ENCODE data around the gene MGAT4C. TPM values are rescaled to one million over a fixed set of nuclear protein-coding genes. Genes with fewer than 3 reads are reported as not detected.

MGAT4C gene
- total RNA-seq, 2 donors from 2014 or later = not detected

DNA sequence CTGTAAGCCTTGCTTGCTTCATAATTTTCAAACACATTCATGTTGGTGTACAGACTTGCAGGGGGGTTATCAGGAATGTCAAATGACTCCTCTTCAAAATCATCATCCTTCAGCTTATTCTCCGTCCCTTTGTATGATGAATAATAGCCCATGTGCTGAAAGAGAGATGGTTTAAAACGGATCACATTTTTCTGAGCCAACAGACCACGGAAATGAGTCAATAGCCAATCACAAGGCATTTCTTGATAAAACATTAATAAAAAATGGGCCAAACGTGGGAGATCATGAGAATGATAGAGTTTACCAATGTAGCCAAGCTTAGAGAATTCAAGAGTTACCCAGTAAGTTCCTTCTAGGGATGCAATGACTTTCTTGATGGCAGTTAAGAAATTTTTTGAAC, 276.6 kb downstream of the MGAT4C start:
- no peaks in the 10 kb centered on the region for H3K27me3 Mint-ChIP-seq (ENCODE audit: low read depth)
- no peak for ATAC-seq (replicated peaks in 1 of 2)

DNA sequence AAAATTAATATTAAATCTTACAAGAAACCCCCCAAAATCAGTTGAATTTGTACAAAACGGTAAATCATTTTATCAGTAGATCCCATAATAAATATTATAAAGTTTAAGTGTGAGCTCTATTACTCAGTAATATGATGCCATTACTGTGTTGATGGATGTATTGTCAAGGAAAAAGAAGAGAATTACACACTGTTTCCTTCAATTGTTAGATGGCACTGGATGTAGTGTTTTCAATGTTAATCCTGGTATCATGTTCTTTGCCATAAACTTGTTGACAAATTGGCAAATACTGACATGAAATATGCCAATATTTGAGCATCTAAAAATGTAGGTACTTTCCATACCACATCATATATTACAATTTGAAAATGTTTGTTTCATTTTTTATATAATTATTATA, 280.5 kb downstream of the MGAT4C start:
- Mint-ChIP-seq H3K4me1 (ENCODE audit: low read depth) (no peaks in the 10 kb centered on the region), H3K36me3 (ENCODE audit: insufficient read depth in 2 of 2) (no peaks in the 10 kb centered on the region), H3K4me3 (no peak overlapping the region), H3K9me3 (peaks cover 0 to 1% of the 10 kb centered on the region in 2 donors), H3K27ac (no peak overlapping the region), H3K27me3 (ENCODE audit: low read depth) (no peaks in the 10 kb centered on the region)
- DNase-seq (no peak), ATAC-seq (replicated peaks in 1 of 2) (no peak)

More for the DNA sequence above, 276.6 kb downstream of the MGAT4C start:
- Mint-ChIP-seq H3K9me3 (peaks cover 1 to 3% of the 10 kb centered on the region in 2 donors), H3K36me3 (ENCODE audit: insufficient read depth in 2 of 2) (no peaks in the 10 kb centered on the region), H3K4me3 (no peak overlapping the region), H3K4me1 (ENCODE audit: low read depth) (no peaks in the 10 kb centered on the region), H3K27ac (no peak overlapping the region)
- DNase-seq = no peak

- DNase-seq (no peak), ATAC-seq (replicated peaks in 1 of 2) (no peak)
- Mint-ChIP-seq H3K36me3 (ENCODE audit: insufficient read depth in 2 of 2) (no peaks in the 10 kb centered on the region), H3K4me1 (ENCODE audit: low read depth) (no peaks in the 10 kb centered on the region), H3K27ac (no peak overlapping the region), H3K27me3 (ENCODE audit: low read depth) (no peaks in the 10 kb centered on the region), H3K4me3 (no peak overlapping the region), H3K9me3 (peaks cover 0 to 1% of the 10 kb centered on the region in 2 donors)
Measured at GRCh38 chr12:85971800-85972199, 284.4 kb downstream of the MGAT4C start.

- Mint-ChIP-seq H3K36me3 (ENCODE audit: insufficient read depth in 2 of 2) (no peaks in the 10 kb centered on the region), H3K27ac (no peak overlapping the region), H3K4me3 (no peak overlapping the region), H3K27me3 (ENCODE audit: low read depth) (no peaks in the 10 kb centered on the region), H3K9me3 (no peaks in the 10 kb centered on the region), H3K4me1 (ENCODE audit: low read depth) (no peaks in the 10 kb centered on the region)
- DNase-seq (no peak), ATAC-seq (replicated peaks in 1 of 2) (no peak)
Measured at GRCh38 chr12:85968606-85969005, 287.6 kb downstream of the MGAT4C start.

- H3K4me1 Mint-ChIP-seq (ENCODE audit: low read depth) = no peaks in the 10 kb centered on the region
- H3K36me3 Mint-ChIP-seq (ENCODE audit: insufficient read depth in 2 of 2) = no peaks in the 10 kb centered on the region
- ATAC-seq (replicated peaks in 1 of 2) (no peak), DNase-seq (no peak)
- no peaks in the 10 kb centered on the region for H3K27me3 Mint-ChIP-seq (ENCODE audit: low read depth)
- no peak overlapping the region for H3K4me3 Mint-ChIP-seq
- peaks cover 0 to 1% of the 10 kb centered on the region in 2 donors for H3K9me3 Mint-ChIP-seq
- H3K27ac Mint-ChIP-seq = no peak overlapping the region
Measured at GRCh38 chr12:85963326-85963725, 292.9 kb downstream of the MGAT4C start.

DNA sequence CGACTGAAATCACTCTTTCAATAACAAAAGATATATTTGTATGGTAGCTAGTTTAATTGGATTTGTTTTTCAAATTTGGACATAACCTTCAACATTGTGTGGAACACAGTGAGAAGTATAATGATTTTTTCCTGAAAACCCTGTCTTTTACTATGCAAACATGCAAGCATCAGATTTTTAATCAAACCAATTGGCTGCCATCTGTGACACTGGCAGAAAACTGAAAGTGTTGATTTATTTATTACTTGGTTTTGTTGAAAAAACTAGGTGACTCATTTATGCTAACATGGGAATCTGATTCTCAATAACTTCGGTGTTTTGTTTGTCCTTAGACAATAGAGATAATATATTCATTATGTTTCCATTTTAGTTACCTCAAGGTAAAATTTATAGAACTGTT, 300.1 kb downstream of the MGAT4C start:
- Mint-ChIP-seq H3K4me3 (no peak overlapping the region), H3K27ac (no peak overlapping the region), H3K9me3 (no peaks in the 10 kb centered on the region), H3K4me1 (ENCODE audit: low read depth) (no peaks in the 10 kb centered on the region), H3K36me3 (ENCODE audit: insufficient read depth in 2 of 2) (no peaks in the 10 kb centered on the region), H3K27me3 (ENCODE audit: low read depth) (no peaks in the 10 kb centered on the region)
- DNase-seq (no peak), ATAC-seq (replicated peaks in 1 of 2) (no peak)

- no peaks in the 10 kb centered on the region for H3K9me3 Mint-ChIP-seq
- no peak overlapping the region for H3K27ac Mint-ChIP-seq
- DNase-seq = no peak
- no peaks in the 10 kb centered on the region for H3K36me3 Mint-ChIP-seq (ENCODE audit: insufficient read depth in 2 of 2)
- no peaks in the 10 kb centered on the region for H3K4me1 Mint-ChIP-seq (ENCODE audit: low read depth)
- H3K4me3 Mint-ChIP-seq = no peak overlapping the region
- no peak for ATAC-seq (replicated peaks in 1 of 2)
- H3K27me3 Mint-ChIP-seq (ENCODE audit: low read depth) = no peaks in the 10 kb centered on the region
Measured at GRCh38 chr12:85955127-85955526, 301.1 kb downstream of the MGAT4C start.

DNA sequence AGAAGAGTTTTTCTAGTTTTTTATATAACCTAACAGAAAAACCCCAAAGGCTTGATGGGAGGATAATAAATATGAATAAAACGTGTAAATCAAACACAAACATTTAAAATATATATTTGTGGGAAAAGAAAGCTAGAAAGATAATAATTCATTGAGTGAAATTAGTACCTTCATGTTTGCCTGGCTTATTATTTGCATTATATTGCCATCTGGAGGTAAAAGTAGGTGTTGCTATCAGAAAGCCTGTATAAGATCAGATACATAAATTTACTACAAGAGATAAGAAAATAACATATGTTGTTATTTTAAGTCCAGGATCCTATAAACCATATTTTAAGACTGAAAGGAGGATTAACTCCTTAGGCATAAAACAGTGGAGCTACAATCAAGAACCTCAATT, 304.4 kb downstream of the MGAT4C start:
- Mint-ChIP-seq H3K27ac (no peak overlapping the region), H3K9me3 (peaks cover 0 to 5% of the 10 kb centered on the region in 2 donors), H3K36me3 (ENCODE audit: insufficient read depth in 2 of 2) (no peaks in the 10 kb centered on the region), H3K27me3 (ENCODE audit: low read depth) (no peaks in the 10 kb centered on the region), H3K4me1 (ENCODE audit: low read depth) (no peaks in the 10 kb centered on the region), H3K4me3 (no peak overlapping the region)
- ATAC-seq (replicated peaks in 1 of 2) = no peak
- DNase-seq = no peak

DNA sequence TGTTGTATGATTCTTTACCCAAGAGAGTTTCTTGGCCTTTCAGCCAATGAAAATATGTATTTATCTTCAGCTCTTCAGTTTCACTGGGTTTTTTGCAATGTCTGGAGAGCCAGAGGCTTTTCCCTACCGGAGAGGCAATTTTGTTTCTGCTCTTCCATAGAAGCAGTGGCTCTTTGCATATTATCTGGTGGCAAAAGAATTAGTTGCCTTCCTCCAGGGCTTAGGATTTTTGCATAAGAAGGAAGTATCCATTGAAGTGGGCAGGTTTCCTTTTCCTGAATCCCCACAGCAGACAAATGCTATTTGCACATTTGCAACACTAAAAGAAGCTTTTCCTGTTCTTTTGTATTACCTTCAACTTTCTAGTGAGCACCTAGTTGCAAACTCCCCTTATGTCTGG, 306.9 kb downstream of the MGAT4C start:
- no peaks in the 10 kb centered on the region for H3K27me3 Mint-ChIP-seq (ENCODE audit: low read depth)
- DNase-seq (no peak), ATAC-seq (replicated peaks in 1 of 2) (no peak)
- H3K4me1 Mint-ChIP-seq (ENCODE audit: low read depth) = no peaks in the 10 kb centered on the region
- peaks cover 2 to 7% of the 10 kb centered on the region in 2 donors for H3K9me3 Mint-ChIP-seq
- H3K4me3 Mint-ChIP-seq = no peak overlapping the region
- H3K27ac Mint-ChIP-seq = no peak overlapping the region
- no peaks in the 10 kb centered on the region for H3K36me3 Mint-ChIP-seq (ENCODE audit: insufficient read depth in 2 of 2)

- H3K4me1 Mint-ChIP-seq (ENCODE audit: low read depth) = no peaks in the 10 kb centered on the region
- DNase-seq (no peak), ATAC-seq (replicated peaks in 1 of 2) (no peak)
- H3K27ac Mint-ChIP-seq = no peak overlapping the region
- H3K36me3 Mint-ChIP-seq (ENCODE audit: insufficient read depth in 2 of 2) = no peaks in the 10 kb centered on the region
- H3K4me3 Mint-ChIP-seq = no peak overlapping the region
- H3K9me3 Mint-ChIP-seq = peaks cover 2 to 7% of the 10 kb centered on the region in 2 donors
- no peaks in the 10 kb centered on the region for H3K27me3 Mint-ChIP-seq (ENCODE audit: low read depth)
Measured at GRCh38 chr12:85948340-85948739, 307.9 kb downstream of the MGAT4C start.

DNA sequence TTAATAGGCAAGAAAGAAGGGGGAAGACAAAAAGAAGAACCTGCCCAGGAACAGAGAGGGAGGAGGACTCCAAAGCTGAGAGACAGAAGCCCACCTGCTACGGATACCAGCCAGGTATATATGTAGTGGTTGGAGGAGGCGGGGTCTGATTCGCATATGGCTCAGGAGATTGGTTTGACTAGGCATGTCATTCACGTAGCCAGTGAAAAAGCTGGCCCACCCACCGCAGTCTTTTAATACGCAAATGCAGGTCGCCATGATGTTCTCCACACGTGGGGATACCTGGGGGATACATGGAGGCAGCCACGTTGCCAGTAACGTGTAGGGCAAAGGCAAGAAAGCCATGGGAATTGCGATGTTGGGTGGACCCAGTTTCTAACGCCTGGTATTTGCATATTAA, 308.9 kb downstream of the MGAT4C start:
- no peak overlapping the region for H3K4me3 Mint-ChIP-seq
- DNase-seq = no peak
- H3K4me1 Mint-ChIP-seq (ENCODE audit: low read depth) = no peaks in the 10 kb centered on the region
- no peak for ATAC-seq (replicated peaks in 1 of 2)
- H3K9me3 Mint-ChIP-seq = peaks cover 2 to 7% of the 10 kb centered on the region in 2 donors
- H3K36me3 Mint-ChIP-seq (ENCODE audit: insufficient read depth in 2 of 2) = no peaks in the 10 kb centered on the region
- H3K27ac Mint-ChIP-seq = no peak overlapping the region
- H3K27me3 Mint-ChIP-seq (ENCODE audit: low read depth) = no peaks in the 10 kb centered on the region

DNA sequence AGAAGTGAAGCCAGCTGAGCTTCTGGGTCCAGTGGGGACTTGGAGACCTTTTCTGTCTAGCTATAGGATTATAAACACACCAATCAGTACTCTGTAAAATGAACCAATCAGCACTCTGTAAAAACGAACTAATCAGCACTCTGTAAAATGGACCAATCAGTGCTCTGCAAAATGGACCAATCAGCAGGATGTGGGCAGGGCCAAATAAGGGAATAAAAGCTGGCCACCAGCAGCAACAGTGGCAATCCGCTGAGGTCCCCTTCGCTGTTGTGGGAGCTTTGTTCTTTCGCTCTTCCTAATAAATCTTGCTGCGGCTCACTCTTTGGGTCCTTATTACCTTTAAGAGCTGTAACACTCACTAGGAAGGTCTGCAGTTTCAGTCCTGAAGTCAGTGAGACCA, 309.8 kb downstream of the MGAT4C start:
- H3K36me3 Mint-ChIP-seq (ENCODE audit: insufficient read depth in 2 of 2) = no peaks in the 10 kb centered on the region
- no peak for ATAC-seq (replicated peaks in 1 of 2)
- no peaks in the 10 kb centered on the region for H3K4me1 Mint-ChIP-seq (ENCODE audit: low read depth)
- no peak overlapping the region for H3K27ac Mint-ChIP-seq
- no peak overlapping the region for H3K4me3 Mint-ChIP-seq
- H3K9me3 Mint-ChIP-seq = peaks cover 2 to 7% of the 10 kb centered on the region in 2 donors
- DNase-seq = no peak
- H3K27me3 Mint-ChIP-seq (ENCODE audit: low read depth) = no peaks in the 10 kb centered on the region

DNA sequence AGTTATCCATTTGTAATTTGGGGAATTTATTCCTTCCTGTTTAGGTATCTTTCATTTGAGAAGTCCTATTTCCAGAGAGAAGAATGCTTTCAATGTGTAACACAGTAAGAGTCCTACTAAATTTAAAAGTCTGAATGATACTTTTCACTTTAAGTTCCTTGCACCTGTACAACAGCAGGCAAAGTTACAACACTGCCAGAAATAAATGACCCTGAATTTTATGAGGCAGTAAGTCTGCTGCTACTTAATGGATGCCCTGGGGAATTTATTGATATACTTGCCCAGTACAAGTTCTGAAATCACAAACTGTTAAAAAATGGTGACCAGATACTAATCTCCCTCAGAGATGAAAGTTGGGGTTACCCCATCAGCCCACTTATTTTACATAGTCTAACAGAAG, 329.0 kb downstream of the MGAT4C start:
- H3K4me1 Mint-ChIP-seq (ENCODE audit: low read depth) = no peaks in the 10 kb centered on the region

DNA sequence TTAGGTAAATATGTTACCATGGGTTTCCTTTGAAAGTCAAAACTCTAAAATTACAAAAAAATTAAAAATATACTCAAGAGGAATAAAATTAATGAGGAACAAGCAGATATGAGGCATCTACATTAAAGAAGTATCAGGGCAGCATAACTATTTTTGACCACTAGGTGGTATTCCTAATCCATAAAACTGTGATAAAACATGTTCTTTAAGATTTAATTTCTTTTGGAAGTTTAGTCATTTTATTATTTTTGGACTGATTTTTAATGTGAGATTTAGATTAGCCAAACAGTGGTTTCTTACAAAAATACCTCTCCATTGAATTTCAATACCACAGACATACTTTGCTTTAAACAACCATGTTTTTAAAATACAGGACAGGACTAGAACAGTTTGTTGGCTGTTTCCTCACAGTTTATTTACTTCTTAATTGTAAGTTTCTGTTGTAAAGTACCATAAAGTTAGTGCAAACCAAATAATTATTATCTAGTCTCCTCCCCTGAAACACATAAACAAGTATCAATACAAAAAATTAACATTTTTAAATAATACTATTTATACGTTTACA, 332.3 kb downstream of the MGAT4C start:
- Mint-ChIP-seq H3K36me3 (ENCODE audit: insufficient read depth in 2 of 2) (no peaks in the 10 kb centered on the region), H3K4me3 (no peak overlapping the region), H3K4me1 (ENCODE audit: low read depth) (no peaks in the 10 kb centered on the region), H3K27ac (no peak overlapping the region), H3K9me3 (no peaks in the 10 kb centered on the region), H3K27me3 (ENCODE audit: low read depth) (no peaks in the 10 kb centered on the region)
- no peak for DNase-seq
- no peak for ATAC-seq (replicated peaks in 1 of 2)

More for the DNA sequence above, 329.0 kb downstream of the MGAT4C start:
- no peaks in the 10 kb centered on the region for H3K27me3 Mint-ChIP-seq (ENCODE audit: low read depth)
- no peaks in the 10 kb centered on the region for H3K9me3 Mint-ChIP-seq
- H3K4me3 Mint-ChIP-seq = no peak overlapping the region
- DNase-seq (no peak), ATAC-seq (replicated peaks in 1 of 2) (no peak)
- H3K27ac Mint-ChIP-seq = no peak overlapping the region
- H3K36me3 Mint-ChIP-seq (ENCODE audit: insufficient read depth in 2 of 2) = no peaks in the 10 kb centered on the region

All from activated T-cell treated with anti-CD3 and anti-CD28 coated beads, Interleukin-2, amount 50 U/mL, for 72 hours (primary cell).